Endothelial cell of umbilical vein (primary cell): Measurements from ENCODE around the gene ANKLE2. TPM values are rescaled to one million over a fixed set of nuclear protein-coding genes. Genes with fewer than 3 reads are reported as not detected.

ENCODE experiments used
- BruUV-seq: library from RNA; stranded (reverse); fragments of 400-500 nt; replicated peaks from 2 replicates; lab custom pipeline; 2021; lab: Mats Ljungman, UMichigan
- CTCF ChIA-PET: fragments of 300-600, 350-600 bp; sonication (Branson Sonifier 250); formaldehyde crosslinking; loops from one replicate; lab custom pipeline; 2021; ENCODE audit warnings: antibody characterized with exemption, inconsistent platforms; lab: Charles Lee
- POLR2A ChIA-PET: fragments of 300-600, 350-600 bp; sonication (Branson Sonifier 250); formaldehyde crosslinking; loops from one replicate; lab custom pipeline; 2021; ENCODE audit warnings: antibody characterized with exemption, inconsistent platforms; lab: Charles Lee
- DNase-seq: peaks from one replicate; pipeline ENCODE4 v3.0.0-alpha.2; 2011; ENCODE audit warnings: low read depth, low spot score
- FAIRE-seq: peaks from 2 replicates; lab custom pipeline; 2011; peaks lifted over from hg19 to GRCh38; lab: Jason Lieb, UNC
- H2AFZ ChIP-seq: 2 replicates; pipeline ENCODE4 v1.6.0; 2012; ENCODE audit warnings: low read depth, low read length, control low read depth, inconsistent platforms
- H3K27ac ChIP-seq: 2 replicates; pipeline ENCODE4 v1.5.1; 2011; ENCODE audit warnings: low read depth, mild to moderate bottlenecking, control low read depth, low read length, moderate library complexity; ENCODE audit not compliant: insufficient read depth
- H3K27me3 ChIP-seq, 2 experiments: 2 replicates each; pipeline versions ENCODE4 v1.6.0 to v1.6.1; 2011; ENCODE audit warnings: low read length in 2 of 2, mixed read lengths in 1 of 2; ENCODE audit not compliant: control insufficient read depth in 2 of 2, insufficient read depth in 2 of 2
- H3K36me3 ChIP-seq, 2 experiments: 2 replicates in 1 of 2; 3 replicates in 1 of 2; pipeline ENCODE4 v1.5.1; 2011; ENCODE audit warnings: low read length in 2 of 2, mild to moderate bottlenecking in 1 of 2, moderate library complexity in 1 of 2; ENCODE audit not compliant: control insufficient read depth in 2 of 2, insufficient read depth in 2 of 2; ENCODE audit errors: extremely low read depth in 1 of 2
- H3K4me1 ChIP-seq: 3 replicates; pipeline ENCODE4 v1.5.1; 2011; ENCODE audit warnings: mild to moderate bottlenecking, low read length; ENCODE audit not compliant: control insufficient read depth, insufficient read depth; ENCODE audit errors: extremely low read depth
- H3K4me2 ChIP-seq: 2 replicates; pipeline ENCODE4 v1.6.1; 2011; ENCODE audit warnings: low read length, control low read depth, mixed read lengths; ENCODE audit not compliant: insufficient read depth
- H3K4me3 ChIP-seq, 3 experiments: fragments of 200-600 bp in 1 of 3; sonication (generic), shearing (Covaris generic) in 1 of 3; replicated peaks in 1 of 3; 2 replicates each; pipeline ENCODE4 v1.5.1; 2011 to 2016; ENCODE audit warnings: control low read depth in 3 of 3, low read length in 3 of 3, mild to moderate bottlenecking in 2 of 3, inconsistent platforms in 1 of 3, low read depth in 1 of 3, moderate library complexity in 1 of 3; ENCODE audit not compliant: insufficient read depth in 1 of 3
- H3K79me2 ChIP-seq: 2 replicates; pipeline ENCODE4 v1.6.0; 2012; ENCODE audit warnings: low read length, inconsistent platforms; ENCODE audit not compliant: control insufficient read depth, insufficient read depth
- H3K9ac ChIP-seq: replicated peaks from 2 replicates; pipeline ENCODE3; 2011; ENCODE audit warnings: low read length, control low read depth; ENCODE audit not compliant: insufficient read depth; ENCODE audit errors: extremely low read depth
- H3K9me1 ChIP-seq: replicated peaks from 3 replicates; pipeline ENCODE4 v1.6.0; 2011; ENCODE audit warnings: mild to moderate bottlenecking, low read length; ENCODE audit not compliant: control insufficient read depth, insufficient read depth; ENCODE audit errors: extremely low read depth
- H3K9me3 ChIP-seq: replicated peaks from 2 replicates; pipeline ENCODE4 v1.5.1; 2012; ENCODE audit warnings: low read length, inconsistent platforms; ENCODE audit not compliant: control insufficient read depth, insufficient read depth
- H4K20me1 ChIP-seq: replicated peaks from 2 replicates; pipeline ENCODE3; 2011; ENCODE audit warnings: mild to moderate bottlenecking, low read length; ENCODE audit not compliant: control insufficient read depth, insufficient read depth; ENCODE audit errors: extremely low read depth
- EZH2 ChIP-seq: IDR thresholded peaks from 2 replicates; pipeline ENCODE4 v1.6.1; 2012; ENCODE audit warnings: borderline replicate concordance, low read depth, mild to moderate bottlenecking, moderate library complexity, low read length, inconsistent platforms; ENCODE audit not compliant: severe bottlenecking
- FOS ChIP-seq: IDR thresholded peaks from 2 replicates; pipeline ENCODE4 v1.6.1; 2011; ENCODE audit warnings: mild to moderate bottlenecking, low read length, moderate library complexity, borderline replicate concordance; ENCODE audit not compliant: insufficient read depth
- GATA2 ChIP-seq: IDR thresholded peaks from 2 replicates; pipeline ENCODE4 v1.7.0; 2011; ENCODE audit warnings: low read depth, mild to moderate bottlenecking, moderate library complexity, mixed read lengths, low read length; ENCODE audit not compliant: insufficient read length, insufficient read depth
- JUN ChIP-seq: IDR thresholded peaks from 2 replicates; pipeline ENCODE4 v1.6.1; 2011; ENCODE audit warnings: borderline replicate concordance, low read depth; ENCODE audit not compliant: insufficient read length, insufficient read depth
- MYC ChIP-seq: IDR thresholded peaks from one replicate; pipeline ENCODE4 v1.6.1; 2011; ENCODE audit warnings: mild to moderate bottlenecking, low read depth, low read length
- POLR2A ChIP-seq: IDR thresholded peaks from 2 replicates; pipeline ENCODE4 v1.6.1; 2012; ENCODE audit warnings: low read depth, mild to moderate bottlenecking, control low read depth, low read length
- POLR2AphosphoS5 ChIP-seq: IDR thresholded peaks from 2 replicates; pipeline ENCODE4 v1.6.1; 2012; ENCODE audit warnings: low read depth, mild to moderate bottlenecking, control low read depth, low read length, moderate library complexity; ENCODE audit not compliant: insufficient read depth
- dilution Hi-C: fragments of 300-500 bp; cut with MboI; formaldehyde crosslinking; loops from one replicate; pipeline ENCODE4 v1.15.0; 2019; ENCODE audit warnings: low sequenced_read_pairs; ENCODE audit not compliant: extremely low pct_ligation_motif_present
- intact Hi-C: fragments of 100-400 bp; cut with micrococcal nuclease; formaldehyde crosslinking; loops from one replicate; pipeline ENCODE4 v1.10.0; 2022
- polyA plus RNA-seq, 4 experiments: library from polyadenylated mRNA; depleted of rRNA in 3 of 4; stranded (reverse) in 3 of 4; unstranded in 1 of 4; fragments of >200 nt; gene quantifications; 2 replicates each; pipeline versions ENCODE4 v1.2.1 to v1.2.3, GENCODE V29; 2011 to 2012; ENCODE audit warnings: missing spikeins in 1 of 4
- total RNA-seq: library from RNA; stranded (reverse); gene quantifications from 2 replicates; pipeline ENCODE4 v1.2.3, GENCODE V29; 2021
- TF ChIP-seq, protein P1 (sequence below): IDR thresholded peaks from 2 replicates; pipeline ENCODE4 v1.6.1; 2011; ENCODE audit not compliant: insufficient read depth, insufficient read length
- TF ChIP-seq, protein P2 (sequence below), 2 donors: IDR thresholded peaks; 1 replicate in 1 of 2; 2 replicates in 1 of 2; pipeline ENCODE4 v1.5.1; 2011; ENCODE audit warnings: low read length in 2 of 2, mild to moderate bottlenecking in 2 of 2, moderate library complexity in 2 of 2, control low read depth in 1 of 2, inconsistent platforms in 1 of 2, low read depth in 1 of 2; ENCODE audit not compliant: insufficient read depth in 1 of 2; ENCODE audit errors: extremely low read depth in 1 of 2

Gene ANKLE2
- total and polyA plus RNA-seq, 2 donors (not counting 3 experiments of a cell fraction or from before 2014, with no cell fraction given) = 75.8 to 112 TPM

DNA sequence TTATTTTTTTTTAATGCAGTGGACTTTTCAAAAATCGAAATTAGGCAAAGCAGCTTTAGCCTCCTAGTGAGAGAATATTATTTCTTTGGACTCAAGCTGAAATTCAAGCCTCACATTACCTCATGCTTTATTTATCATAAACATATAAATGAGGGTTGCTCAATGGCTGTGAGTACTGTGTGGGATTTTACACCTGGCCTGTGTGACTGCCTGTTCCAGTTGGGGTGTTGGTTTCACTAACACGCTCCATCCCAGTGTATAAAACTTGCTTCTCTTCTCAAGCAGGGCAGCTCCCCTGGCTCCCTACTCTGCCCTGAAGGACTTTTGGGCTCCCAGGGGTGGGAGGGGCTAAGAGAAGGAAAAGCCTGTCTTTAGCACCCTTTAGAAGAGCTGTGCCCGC is 15.0 kb downstream of the ANKLE2 start:
- no peak overlapping the region for H3K4me3 ChIP-seq
- no TSS peak for BruUV-seq
- H4K20me1 ChIP-seq = peaks cover 3% of the 10 kb centered on the region
- CTCF ChIA-PET = no interaction called here
- TF ChIP-seq, protein P1, sequence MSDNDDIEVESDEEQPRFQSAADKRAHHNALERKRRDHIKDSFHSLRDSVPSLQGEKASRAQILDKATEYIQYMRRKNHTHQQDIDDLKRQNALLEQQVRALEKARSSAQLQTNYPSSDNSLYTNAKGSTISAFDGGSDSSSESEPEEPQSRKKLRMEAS = no peak
- TF ChIP-seq EZH2 (no peak), GATA2 (no peak), JUN (no peak), POLR2A (no peak), FOS (no peak), POLR2AphosphoS5 (no peak), MYC (no peak)
- TF ChIP-seq, protein P2, sequence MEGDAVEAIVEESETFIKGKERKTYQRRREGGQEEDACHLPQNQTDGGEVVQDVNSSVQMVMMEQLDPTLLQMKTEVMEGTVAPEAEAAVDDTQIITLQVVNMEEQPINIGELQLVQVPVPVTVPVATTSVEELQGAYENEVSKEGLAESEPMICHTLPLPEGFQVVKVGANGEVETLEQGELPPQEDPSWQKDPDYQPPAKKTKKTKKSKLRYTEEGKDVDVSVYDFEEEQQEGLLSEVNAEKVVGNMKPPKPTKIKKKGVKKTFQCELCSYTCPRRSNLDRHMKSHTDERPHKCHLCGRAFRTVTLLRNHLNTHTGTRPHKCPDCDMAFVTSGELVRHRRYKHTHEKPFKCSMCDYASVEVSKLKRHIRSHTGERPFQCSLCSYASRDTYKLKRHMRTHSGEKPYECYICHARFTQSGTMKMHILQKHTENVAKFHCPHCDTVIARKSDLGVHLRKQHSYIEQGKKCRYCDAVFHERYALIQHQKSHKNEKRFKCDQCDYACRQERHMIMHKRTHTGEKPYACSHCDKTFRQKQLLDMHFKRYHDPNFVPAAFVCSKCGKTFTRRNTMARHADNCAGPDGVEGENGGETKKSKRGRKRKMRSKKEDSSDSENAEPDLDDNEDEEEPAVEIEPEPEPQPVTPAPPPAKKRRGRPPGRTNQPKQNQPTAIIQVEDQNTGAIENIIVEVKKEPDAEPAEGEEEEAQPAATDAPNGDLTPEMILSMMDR (IDR thresholded peaks at IDR 0.05; ENCODE audit: extremely low read depth in 1 of 2, insufficient read depth in 1 of 2, low read depth in 1 of 2, low read length in 2 of 2) = no peak
- H3K36me3 ChIP-seq = peaks cover 56 to 59% of the 10 kb centered on the region in 2 experiments
- no peak overlapping the region for H3K9ac ChIP-seq
- FAIRE-seq (no peak), DNase-seq (no peak)
- H3K4me1 ChIP-seq = no peaks in the 10 kb centered on the region
- peaks cover 50% of the 10 kb centered on the region for H3K79me2 ChIP-seq
- no peak overlapping the region for H2AFZ ChIP-seq
- POLR2A ChIA-PET = no interaction called here
- no peak overlapping the region for H3K4me2 ChIP-seq
- no peaks in the 10 kb centered on the region for H3K27me3 ChIP-seq
- H3K9me1 ChIP-seq = no peaks in the 10 kb centered on the region
- dilution Hi-C loops = no loop called here
- no peak overlapping the region for H3K27ac ChIP-seq
- no peaks in the 10 kb centered on the region for H3K9me3 ChIP-seq
- intact Hi-C loops = no loop called here
